IPS DF 6.9 (cell line): ENCODE results near the gene CACNG1.
"Not testable (repeated sequence)": the region's sequence is repeated elsewhere in the genome, so short reads cannot be mapped to it uniquely, and the experiment has no call there.

Experiments
- DNase-seq: peaks from one replicate; pipeline ENCODE4 v3.0.0-alpha.2; 2013; ENCODE audit warnings: low read depth, low spot score
- H3K27ac ChIP-seq: one replicate; pipeline ENCODE4 v1.5.1; 2013; ENCODE audit warnings: low read length, control low read depth
- H3K27me3 ChIP-seq: 2 replicates; pipeline ENCODE4 v1.6.1; 2013; ENCODE audit warnings: mild to moderate bottlenecking, low read length; ENCODE audit not compliant: control insufficient read depth, insufficient read depth
- H3K36me3 ChIP-seq: 2 replicates; pipeline ENCODE4 v1.6.1; 2013; ENCODE audit warnings: low read length; ENCODE audit not compliant: control insufficient read depth, insufficient read depth
- H3K4me1 ChIP-seq: 2 replicates; pipeline ENCODE4 v1.6.1; 2013; ENCODE audit warnings: low read length; ENCODE audit not compliant: control insufficient read depth, insufficient read depth
- H3K4me3 ChIP-seq: 2 replicates; pipeline ENCODE4 v1.5.1; 2013; ENCODE audit warnings: mild to moderate bottlenecking, low read length
- H3K9me3 ChIP-seq: 2 replicates; pipeline ENCODE4 v1.6.1; 2013; ENCODE audit warnings: low read length, inconsistent platforms; ENCODE audit not compliant: control insufficient read depth, insufficient read depth
- WGBS: extraction: QIAGEN DNeasy Blood & Tissue Kit; methylation state at CpG from one replicate; pipeline ENCODE4 v1.1.7; 2013; ENCODE audit warnings: mixed read lengths, missing lambda C conversion rate; ENCODE audit not compliant: insufficient read length, insufficient coverage; 5-methylcytosine and 5-hydroxymethylcytosine counted together

The CACNG1 gene

DNA sequence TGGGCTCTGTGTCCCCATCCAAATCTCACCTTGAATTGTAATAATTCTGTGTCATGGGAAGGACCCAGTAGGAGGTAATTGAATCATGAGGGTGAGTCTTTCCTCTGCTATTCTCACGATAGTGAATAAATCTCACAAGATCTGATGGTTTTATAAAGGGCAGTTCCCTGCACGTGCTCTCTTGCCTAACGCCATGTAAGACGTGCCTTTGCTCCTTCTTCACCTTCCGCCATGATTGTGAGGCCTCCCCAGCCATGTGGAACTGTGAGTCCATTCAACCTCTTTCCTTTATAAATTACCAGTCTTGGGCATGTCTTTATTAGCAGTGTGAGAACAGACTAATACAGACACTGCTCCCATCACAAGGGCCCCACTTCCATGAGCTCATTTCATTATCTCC, 3.2 kb upstream of the CACNG1 start:
- not testable (repeated sequence) for H3K4me1 ChIP-seq, DNase-seq, H3K9me3 ChIP-seq, H3K4me3 ChIP-seq, H3K36me3 ChIP-seq, H3K27me3 ChIP-seq, H3K27ac ChIP-seq
- WGBS, result no CpG with 5 or more reads among the region's 5 CpGs

DNA sequence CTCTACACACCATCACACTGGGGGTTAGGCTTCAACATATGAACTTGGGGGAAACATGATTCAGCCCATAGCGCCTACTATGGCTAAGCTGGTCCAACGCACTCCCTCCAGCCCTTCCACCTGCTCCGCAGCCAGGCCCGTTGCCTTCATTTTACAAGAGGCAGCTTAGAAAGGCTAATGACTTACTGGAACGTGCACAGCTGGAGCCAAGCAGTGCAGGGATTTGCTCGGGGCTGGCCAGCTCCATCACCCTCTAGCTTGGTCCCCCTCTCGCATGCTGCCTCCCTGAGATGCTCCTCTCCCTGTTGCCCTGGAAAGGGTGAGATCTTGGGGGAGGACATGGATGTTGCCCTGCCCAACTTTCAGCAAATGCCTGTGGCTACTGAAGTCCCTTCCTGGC, 2.8 kb upstream of the CACNG1 start:
- H3K27me3 ChIP-seq, result no peaks in the 10 kb centered on the region
- no peak overlapping the region for H3K27ac ChIP-seq
- H3K4me1 ChIP-seq, result no peaks in the 10 kb centered on the region
- DNase-seq, result no peak
- WGBS, result no CpG with 5 or more reads among the region's 7 CpGs
- no peak overlapping the region for H3K4me3 ChIP-seq
- H3K9me3 ChIP-seq, result no peaks in the 10 kb centered on the region
- no peaks in the 10 kb centered on the region; the same call in 1 of the 2 replicates for H3K36me3 ChIP-seq

DNA sequence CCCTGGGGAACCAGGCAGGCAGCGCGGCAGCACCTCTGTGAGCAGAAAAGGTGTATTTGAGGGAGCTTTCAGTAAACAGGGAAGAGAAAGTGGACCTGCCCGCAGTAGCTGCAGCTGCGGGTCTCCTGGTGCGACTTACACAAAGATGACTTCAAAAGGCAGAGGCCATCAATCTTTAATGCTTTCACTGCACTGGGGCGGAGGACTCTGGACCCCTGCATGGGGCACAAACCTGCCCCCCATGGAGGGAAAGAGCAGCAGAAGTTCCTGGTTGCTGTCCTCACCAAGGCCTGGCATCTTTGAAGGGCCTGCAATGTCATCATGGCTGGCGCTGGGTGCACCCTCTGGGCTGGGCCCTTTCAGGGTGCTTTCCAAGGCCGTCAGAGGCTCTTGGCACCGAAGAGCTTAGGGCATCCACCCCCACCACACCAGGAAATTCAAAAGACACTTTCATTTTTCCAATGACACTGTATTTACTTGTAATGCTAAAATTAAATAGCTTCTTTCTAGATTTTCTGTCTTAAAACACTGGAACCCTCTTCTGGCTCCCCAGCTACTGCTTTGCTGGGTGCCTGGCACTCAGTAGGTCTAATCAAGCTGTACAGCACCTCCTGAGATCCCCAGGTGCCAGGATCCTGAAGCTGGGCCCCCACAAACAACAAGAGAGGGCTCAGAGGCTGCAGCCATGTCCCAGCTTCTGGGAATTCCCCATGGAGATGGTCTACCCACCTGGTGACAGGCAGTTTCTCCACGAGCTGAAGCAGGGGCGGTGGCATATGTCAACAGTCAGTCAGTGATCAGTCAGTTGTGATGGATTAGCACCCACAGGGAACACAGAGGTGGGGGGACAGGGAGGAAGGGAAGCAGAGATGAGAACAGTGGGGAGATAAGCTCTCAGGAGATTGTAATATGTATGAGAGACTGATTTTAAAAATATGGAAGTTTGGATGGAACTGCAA, 2.1 kb upstream of the CACNG1 start:
- Histone ChIP-seq H3K27me3 (no peaks in the 10 kb centered on the region), H3K9me3 (no peaks in the 10 kb centered on the region), H3K36me3 (no peaks in the 10 kb centered on the region; the same call in 1 of the 2 replicates), H3K27ac (no peak overlapping the region), H3K4me3 (no peak overlapping the region), H3K4me1 (no peaks in the 10 kb centered on the region)
- no peak for DNase-seq
- WGBS, result no CpG with 5 or more reads among the region's 11 CpGs

DNA sequence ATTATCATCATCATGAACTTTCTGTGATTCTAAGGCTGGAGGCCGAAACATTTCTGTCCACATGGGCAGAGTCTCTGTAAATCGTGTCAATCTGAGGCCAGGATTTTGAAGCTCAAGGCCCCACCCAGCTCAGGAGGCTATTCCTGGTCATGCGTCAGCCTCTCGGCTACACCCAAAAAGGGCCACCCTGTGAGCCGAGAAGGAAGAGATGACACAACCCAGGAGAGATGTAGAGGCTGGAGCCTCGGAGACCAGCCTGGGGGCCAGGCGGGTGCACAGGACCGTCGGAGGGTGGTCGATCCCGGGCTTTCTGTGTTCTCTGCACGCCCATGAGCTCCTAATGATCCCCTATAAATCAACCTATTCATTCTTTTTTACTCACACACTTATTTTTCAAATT, 1.1 kb upstream of the CACNG1 start:
- DNase-seq, result no peak
- Histone ChIP-seq H3K36me3 (no peaks in the 10 kb centered on the region; the same call in 1 of the 2 replicates), H3K4me3 (no peak overlapping the region), H3K4me1 (no peaks in the 10 kb centered on the region), H3K27ac (no peak overlapping the region), H3K27me3 (no peaks in the 10 kb centered on the region), H3K9me3 (peaks cover 1% of the 10 kb centered on the region; the same call in 1 of the 2 replicates)
- WGBS, result 100% methylated on average over 1 of the region's 12 CpGs

DNA sequence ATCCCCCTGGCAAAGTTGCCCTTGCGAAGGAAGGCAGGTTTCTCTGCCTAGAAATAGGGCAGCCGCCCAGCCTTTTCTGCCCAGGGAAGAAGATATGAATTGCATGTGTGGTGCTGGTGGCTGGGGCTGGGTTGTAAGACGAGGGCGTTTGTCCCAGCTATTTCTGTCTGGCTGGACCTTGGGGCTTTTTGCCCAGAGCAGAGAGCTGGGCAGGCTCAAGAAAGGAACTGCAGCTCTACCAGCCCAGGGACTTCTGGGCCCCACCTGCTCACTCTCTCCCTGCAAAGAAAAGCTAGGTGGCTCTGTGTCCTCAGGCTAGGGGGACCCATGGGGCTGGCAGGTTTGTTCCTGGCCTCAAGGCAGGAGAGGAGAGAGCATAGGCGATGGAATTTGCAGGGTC, 586 bp downstream of the CACNG1 start:
- H3K27me3 ChIP-seq, result no peaks in the 10 kb centered on the region
- H3K9me3 ChIP-seq, result peaks cover 3% of the 10 kb centered on the region
- no CpG with 5 or more reads among the region's 5 CpGs for WGBS

DNA sequence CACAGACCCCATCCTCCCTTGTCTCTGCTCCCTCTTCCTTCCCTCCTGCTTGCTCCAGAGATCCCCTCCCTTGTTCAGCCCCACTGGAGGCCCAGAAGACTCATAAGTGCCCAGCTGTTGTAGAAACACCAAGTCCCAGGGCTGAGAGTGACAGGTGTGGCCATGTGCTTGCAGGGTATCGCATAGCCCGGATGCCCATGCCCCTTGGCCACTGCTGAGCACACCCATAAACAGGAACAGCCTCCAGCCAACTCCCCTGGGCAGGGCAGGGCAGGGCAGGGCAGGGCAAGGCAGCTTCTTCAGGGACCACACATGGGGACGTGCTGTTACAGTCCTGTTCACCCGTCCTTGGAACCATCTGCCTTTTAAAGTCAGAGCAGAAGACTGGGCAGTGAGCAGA, 2.0 kb downstream of the CACNG1 start:
- Histone ChIP-seq H3K4me1 (no peaks in the 10 kb centered on the region), H3K4me3 (no peak overlapping the region), H3K27me3 (no peaks in the 10 kb centered on the region), H3K27ac (no peak overlapping the region), H3K9me3 (peaks cover 3% of the 10 kb centered on the region), H3K36me3 (no peaks in the 10 kb centered on the region; the same call in 1 of the 2 replicates)
- no CpG with 5 or more reads among the region's 4 CpGs for WGBS
- no peak for DNase-seq

More for the DNA sequence above, 586 bp downstream of the CACNG1 start:
- Histone ChIP-seq H3K4me3 (no peak overlapping the region), H3K4me1 (no peaks in the 10 kb centered on the region), H3K27ac (no peak overlapping the region), H3K36me3 (no peaks in the 10 kb centered on the region; the same call in 1 of the 2 replicates)
- DNase-seq, result no peak

DNA sequence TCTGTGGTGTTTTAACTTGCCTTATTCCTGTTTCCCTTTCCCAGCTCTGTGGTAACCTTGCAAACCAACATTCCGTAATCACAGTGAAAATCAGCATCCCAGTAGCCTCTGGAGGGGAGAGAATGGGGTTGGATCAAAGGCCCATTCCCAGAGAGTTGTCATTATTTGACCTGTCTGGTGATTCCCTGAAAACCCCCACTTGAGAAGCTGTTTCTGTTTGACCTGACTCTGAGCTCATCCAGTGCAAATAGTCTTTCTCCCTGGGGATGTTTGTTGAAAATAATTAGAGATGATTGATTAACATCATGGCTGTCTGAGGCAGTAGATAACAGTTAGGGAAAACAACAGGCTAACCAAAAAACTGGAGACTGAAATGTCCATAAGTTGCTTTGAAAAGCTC, 3.0 kb downstream of the CACNG1 start:
- no peak overlapping the region for H3K27ac ChIP-seq
- H3K27me3 ChIP-seq, result no peaks in the 10 kb centered on the region
- no peaks in the 10 kb centered on the region; the same call in 1 of the 2 replicates for H3K36me3 ChIP-seq
- H3K4me1 ChIP-seq, result no peaks in the 10 kb centered on the region
- no peak overlapping the region for H3K4me3 ChIP-seq
- WGBS, result no CpG with 5 or more reads among the region's 1 CpG
- H3K9me3 ChIP-seq, result peaks cover 3% of the 10 kb centered on the region
- DNase-seq, result no peak

DNA sequence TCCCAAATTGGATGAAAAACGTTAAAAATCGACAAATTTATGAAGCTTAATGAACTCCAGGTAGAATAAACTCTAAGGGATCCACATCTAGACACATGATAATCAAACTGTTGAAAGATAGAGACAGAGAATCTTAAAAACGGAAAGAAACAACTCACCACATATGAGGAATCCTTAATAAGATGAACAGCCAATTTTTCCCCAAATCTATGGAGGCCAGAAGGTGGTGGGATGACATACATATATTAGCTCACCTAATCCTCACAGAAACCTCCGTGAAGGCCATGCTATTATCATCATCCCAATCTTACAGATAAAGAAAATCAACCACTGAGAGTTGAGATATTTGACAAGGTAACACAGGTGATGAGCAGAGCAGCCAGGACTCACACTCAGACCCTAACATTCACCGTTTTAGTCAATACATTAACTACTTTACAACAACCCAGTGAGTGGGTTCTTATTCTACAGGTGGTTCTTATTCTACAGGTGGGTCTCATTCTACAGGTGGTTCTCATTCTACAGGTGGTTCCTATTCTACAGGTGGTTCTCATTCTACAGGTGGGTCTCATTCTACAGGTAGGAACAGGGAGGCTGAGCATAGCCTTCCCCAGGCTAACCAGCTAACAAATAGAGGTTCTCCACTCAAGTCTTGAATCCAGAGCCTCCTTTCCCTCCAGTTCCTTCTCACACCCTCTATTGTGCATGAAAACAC, 4.8 kb downstream of the CACNG1 start:
- Histone ChIP-seq H3K27me3 (no peaks in the 10 kb centered on the region), H3K9me3 (peaks cover 3% of the 10 kb centered on the region), H3K27ac (no peak overlapping the region), H3K36me3 (no peaks in the 10 kb centered on the region; the same call in 1 of the 2 replicates), H3K4me1 (no peaks in the 10 kb centered on the region), H3K4me3 (no peak overlapping the region)
- WGBS, result no CpG with 5 or more reads among the region's 5 CpGs
- no peak for DNase-seq

DNA sequence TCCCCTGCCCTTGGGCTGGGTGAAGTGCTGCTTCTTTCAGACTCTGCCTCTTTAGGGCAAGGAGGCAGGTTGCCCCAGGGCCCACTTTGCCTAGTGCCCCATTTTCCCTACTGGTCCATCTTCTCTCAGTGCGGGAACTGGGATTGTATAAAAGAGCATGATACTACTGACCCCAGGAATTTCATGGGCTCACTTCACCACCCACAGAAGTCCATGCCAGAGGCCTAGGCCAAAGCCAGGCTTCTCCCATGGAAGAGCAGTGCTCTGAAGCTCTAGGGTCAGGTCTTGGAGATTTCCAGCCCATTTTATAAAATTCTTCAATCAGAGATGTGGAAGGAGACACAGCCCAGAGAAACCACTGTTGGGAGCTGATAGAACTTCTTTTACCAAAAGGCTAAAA, 5.7 kb downstream of the CACNG1 start:
- H3K27me3 ChIP-seq, result no peaks in the 10 kb centered on the region
- H3K9me3 ChIP-seq, result peaks cover 3% of the 10 kb centered on the region
- no CpG with 5 or more reads among the region's 1 CpG for WGBS
- H3K27ac ChIP-seq, result no peak overlapping the region
- no peaks in the 10 kb centered on the region for H3K36me3 ChIP-seq
- H3K4me1 ChIP-seq, result no peaks in the 10 kb centered on the region
- DNase-seq, result no peak
- H3K4me3 ChIP-seq, result no peak overlapping the region

DNA sequence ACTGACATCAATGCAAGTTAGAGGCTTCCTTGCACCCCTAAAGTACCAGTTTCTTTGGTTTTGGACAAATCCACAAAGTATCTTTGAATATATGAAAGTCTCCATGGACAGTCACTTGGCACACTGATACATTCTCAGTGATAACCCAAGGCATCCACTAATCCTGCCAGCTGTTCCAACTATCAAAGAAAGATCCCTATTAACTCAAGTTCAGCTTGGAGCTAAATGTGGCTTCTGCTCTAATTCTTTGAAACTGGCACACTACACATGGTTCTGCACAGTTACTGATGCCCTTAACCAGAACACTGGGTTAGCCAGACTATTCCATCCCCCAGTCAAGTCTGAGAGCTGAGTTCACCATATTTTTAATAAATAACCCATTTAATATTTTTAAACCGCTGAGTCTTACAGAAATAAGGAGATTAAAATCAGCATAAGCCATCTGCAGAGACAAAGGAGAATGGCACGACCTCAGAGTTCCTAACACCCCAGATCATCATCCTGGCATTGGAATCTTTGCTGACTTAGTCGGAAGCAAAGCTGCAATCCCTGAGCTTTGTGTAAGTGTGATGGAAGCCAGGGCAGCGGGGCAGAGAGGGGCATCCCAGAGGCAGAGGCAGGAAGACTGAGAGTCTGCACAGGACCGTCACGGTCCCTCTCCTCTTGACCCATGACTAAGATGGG, 6.3 kb downstream of the CACNG1 start:
- Histone ChIP-seq H3K36me3 (no peaks in the 10 kb centered on the region), H3K4me3 (no peak overlapping the region), H3K27ac (no peak overlapping the region), H3K9me3 (peaks cover 3% of the 10 kb centered on the region), H3K27me3 (no peaks in the 10 kb centered on the region), H3K4me1 (no peaks in the 10 kb centered on the region)
- no CpG with 5 or more reads among the region's 6 CpGs for WGBS
- no peak for DNase-seq
